Measurements from ENCODE around the gene CST6.

Gene CST6

GRCh38 chr11:66048547-66049323 is 36.9 kb downstream of the CST6 start, which contains the start of gene GAL3ST3:
Gene GAL3ST3, minus strand, starts transcription at chr11:66049161. Its CDS starts 3,746 bp downstream, at chr11:66045415.
- DNase-seq = no peak

- DNase-seq = no peak
Measured at GRCh38 chr11:66050581-66051231, 38.9 kb downstream of the CST6 start.

DNA sequence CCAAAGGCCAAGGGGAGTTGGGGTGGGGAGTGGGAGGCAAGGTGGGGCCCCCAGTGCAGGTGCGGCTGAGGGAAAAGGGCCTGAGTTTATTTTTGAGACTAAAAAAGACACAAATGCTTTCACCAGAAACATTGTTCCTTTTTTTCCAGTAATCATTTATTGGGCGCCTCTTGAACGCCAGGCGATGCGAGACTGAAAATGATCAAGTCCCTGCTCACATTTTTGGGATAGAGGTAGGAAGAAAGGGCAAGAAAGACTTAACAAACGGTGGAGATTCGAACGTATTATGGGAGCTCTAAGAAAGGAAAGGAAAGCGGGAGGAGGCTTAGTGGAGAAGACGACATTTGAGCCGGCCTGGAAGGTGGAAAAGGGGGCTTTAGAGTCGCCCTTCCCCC is 39.6 kb downstream of the CST6 start:
- no peak for DNase-seq

DNA sequence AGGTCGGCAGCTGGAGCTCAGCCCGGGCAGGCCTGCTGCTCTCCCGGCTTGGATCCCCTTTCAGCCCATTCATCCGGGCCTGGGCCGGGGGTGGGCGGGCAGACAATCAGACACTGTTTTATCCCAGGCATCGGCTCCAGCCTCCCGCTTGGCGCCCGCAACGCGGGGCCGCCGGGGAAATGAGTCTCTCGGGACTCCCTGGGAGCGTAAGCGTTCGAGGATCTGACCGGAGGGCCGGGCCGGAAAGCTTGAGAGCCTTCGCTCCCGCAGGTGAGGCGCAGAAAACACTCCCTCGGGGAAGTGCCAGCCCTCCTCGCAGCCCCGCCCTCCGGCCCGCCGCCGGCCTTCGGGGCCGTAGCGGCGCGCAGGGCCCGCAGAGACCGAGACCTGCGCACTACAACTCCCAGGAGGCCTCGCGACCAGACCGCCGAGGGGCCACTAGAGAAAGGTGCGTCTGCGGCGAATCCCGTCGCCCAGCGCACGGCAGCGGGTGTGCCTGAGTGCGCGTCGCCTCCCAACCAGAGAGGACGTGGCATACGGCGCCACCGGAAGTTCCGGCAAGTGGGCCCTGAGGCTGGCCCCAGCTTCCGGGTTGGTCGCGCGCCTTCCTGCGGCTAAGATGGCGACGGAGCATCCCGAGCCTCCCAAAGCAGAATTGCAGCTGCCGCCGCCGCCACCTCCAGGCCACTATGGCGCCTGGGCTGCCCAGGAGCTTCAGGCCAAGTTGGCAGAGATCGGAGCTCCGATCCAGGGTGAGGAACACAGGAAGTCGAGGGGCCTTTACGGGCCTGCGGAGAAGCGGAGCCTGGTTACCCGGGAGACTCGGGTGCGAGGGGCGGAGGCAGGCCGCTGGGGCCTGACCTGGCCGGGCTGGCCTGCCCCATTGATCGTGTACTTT is 40.2 kb downstream of the CST6 start, which contains the start of gene SF3B2:
Gene SF3B2 (plus strand): TSS at position 599 of the 898 bp plus-strand sequence. CDS start 21 bp downstream, at position 620.
- peak; percentile 95 for DNase-seq

DNA sequence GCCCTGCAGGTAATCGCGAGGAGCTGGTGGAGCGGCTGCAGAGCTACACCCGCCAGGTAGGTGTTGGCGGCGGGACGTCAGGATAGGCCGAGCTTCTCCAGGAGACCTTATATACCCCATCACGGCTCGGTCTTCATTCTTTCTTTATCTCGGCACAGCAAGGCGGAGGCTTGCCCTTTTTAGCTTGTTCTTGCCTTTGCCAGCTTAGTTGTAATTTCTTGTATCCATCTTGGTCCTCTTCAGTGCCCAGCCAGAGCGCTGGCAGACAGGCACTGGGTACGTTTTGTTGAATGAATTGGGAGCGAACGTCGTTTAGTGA is 40.8 kb downstream of the CST6 start:
- no peak for DNase-seq

GRCh38 chr11:66055021-66055420 is 43.2 kb downstream of the CST6 start:
- no peak for DNase-seq

DNA sequence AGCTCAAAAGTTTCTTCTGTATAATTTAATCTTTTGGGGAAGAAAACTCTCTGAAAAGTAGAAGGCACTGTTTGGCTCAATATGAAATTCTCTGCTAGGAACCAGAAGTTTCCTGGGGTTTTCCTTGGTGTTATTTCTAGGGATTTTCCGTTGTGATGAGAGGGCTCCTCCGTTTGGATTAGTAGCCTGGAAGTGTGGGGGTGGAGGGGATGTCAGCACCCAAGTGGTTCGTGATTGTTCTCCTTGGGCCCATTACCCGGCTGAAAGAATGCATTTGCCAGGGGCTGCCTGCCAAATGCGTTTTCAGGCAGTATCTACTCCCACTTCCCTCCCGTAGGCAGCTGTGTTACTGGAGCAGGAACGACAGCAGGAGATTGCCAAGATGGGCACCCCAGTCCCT is 44.7 kb downstream of the CST6 start:
- no peak for DNase-seq

GRCh38 chr11:66059966-66060680 is 48.3 kb downstream of the CST6 start:
- no peak for DNase-seq

DNA sequence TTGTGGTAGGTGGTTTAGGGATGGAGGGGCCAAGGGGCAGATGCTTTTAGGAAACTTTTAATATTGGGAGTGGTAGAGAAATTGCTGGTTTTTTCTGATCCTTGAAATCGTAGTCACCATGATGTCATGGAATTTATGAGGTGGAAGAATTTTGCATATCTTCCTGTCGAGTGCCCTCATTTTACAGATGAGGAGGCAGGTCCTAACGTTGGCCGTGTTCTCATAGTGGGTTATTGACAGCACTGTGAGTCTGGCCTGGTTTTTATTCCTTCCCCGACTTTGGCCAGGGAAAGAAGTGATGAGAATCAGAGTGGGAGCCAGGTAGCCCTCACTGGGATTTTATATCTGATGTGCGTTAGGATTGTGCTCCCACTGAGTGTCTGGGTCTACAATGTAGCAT is 49.5 kb downstream of the CST6 start:
- no peak for DNase-seq

DNA sequence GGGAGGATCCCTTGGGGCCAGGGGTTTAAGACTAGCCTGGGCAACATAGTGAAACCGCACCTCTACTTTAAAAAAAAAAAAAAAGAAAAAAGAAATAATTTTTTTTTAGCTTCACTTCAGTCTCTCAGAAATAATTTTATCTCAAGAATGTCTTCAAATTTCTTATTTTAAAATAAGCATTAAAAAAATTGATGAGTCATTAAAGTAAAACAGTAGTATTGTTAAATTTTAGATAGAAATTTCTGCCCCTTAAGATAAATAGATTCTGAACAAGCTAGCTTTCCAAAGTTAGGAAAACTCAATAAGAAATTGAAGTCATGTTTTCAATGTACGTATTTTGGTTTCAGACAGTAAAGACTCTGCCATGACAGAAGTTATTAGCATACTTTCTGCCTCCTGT is 50.6 kb downstream of the CST6 start:
- no peak for DNase-seq

All from activated gamma-delta T cell (primary cell).